ENCODE data around the gene PDIA4.

- TF ChIP-seq, protein P1, sequence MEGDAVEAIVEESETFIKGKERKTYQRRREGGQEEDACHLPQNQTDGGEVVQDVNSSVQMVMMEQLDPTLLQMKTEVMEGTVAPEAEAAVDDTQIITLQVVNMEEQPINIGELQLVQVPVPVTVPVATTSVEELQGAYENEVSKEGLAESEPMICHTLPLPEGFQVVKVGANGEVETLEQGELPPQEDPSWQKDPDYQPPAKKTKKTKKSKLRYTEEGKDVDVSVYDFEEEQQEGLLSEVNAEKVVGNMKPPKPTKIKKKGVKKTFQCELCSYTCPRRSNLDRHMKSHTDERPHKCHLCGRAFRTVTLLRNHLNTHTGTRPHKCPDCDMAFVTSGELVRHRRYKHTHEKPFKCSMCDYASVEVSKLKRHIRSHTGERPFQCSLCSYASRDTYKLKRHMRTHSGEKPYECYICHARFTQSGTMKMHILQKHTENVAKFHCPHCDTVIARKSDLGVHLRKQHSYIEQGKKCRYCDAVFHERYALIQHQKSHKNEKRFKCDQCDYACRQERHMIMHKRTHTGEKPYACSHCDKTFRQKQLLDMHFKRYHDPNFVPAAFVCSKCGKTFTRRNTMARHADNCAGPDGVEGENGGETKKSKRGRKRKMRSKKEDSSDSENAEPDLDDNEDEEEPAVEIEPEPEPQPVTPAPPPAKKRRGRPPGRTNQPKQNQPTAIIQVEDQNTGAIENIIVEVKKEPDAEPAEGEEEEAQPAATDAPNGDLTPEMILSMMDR (IDR thresholded peaks at IDR 0.05): no peak
- no peak for TF ChIP-seq POLR2A (IDR thresholded peaks at IDR 0.05)
Measured at GRCh38 chr7:148972375-148972774, 55.9 kb downstream of the PDIA4 start.

All from esophagus squamous epithelium (tissue), 4 donors.